IMR-90 (cell line): ENCODE measurements around the gene IL1F10. TPM values are rescaled to one million over a fixed set of nuclear protein-coding genes. Genes with fewer than 3 reads are reported as not detected.

Source experiments
- ATAC-seq: fragments of 200-7000 bp; cut with Tn5 transposase; 2 replicates; pipeline ENCODE4 v1.9.1; 2020; ENCODE audit warnings: low read depth, mild to moderate bottlenecking, moderate library complexity
- BruUV-seq: library from RNA; stranded (reverse); fragments of 400-500 nt; replicated peaks from 2 replicates; lab custom pipeline; 2021; lab: Mats Ljungman, UMichigan
- CTCF ChIA-PET: fragments of 300-600 bp; formaldehyde crosslinking; extraction: SDS; loops from one replicate; lab custom pipeline; 2021; ENCODE audit warnings: antibody characterized with exemption; lab: Yijun Ruan, JAX
- POLR2A ChIA-PET: fragments of 300-600 bp; sonication (Branson Sonifier 250); formaldehyde crosslinking; loops from one replicate; lab custom pipeline; 2022; ENCODE audit warnings: antibody characterized with exemption; ENCODE audit not compliant: unreplicated experiment; lab: Charles Lee
- DNase-seq: peaks from one replicate; pipeline ENCODE4 v3.0.0; 2013
- H2AFZ ChIP-seq: replicated peaks from 2 replicates; pipeline ENCODE3; 2013; ENCODE audit warnings: low read length, mild to moderate bottlenecking; ENCODE audit not compliant: poor library complexity
- H2AK5ac ChIP-seq: 2 replicates; pipeline ENCODE4 v1.6.1; 2013; ENCODE audit warnings: low read depth, low read length, inconsistent platforms
- H2AK9ac ChIP-seq: replicated peaks from 2 replicates; pipeline ENCODE3; 2013; ENCODE audit warnings: mild to moderate bottlenecking, low read depth, low read length, moderate library complexity; ENCODE audit not compliant: poor library complexity
- H2BK120ac ChIP-seq: 2 replicates; pipeline ENCODE4 v1.6.1; 2013; ENCODE audit warnings: low read depth, low read length, inconsistent platforms
- H2BK15ac ChIP-seq: 3 replicates; pipeline ENCODE4 v1.6.1; 2013; ENCODE audit warnings: low read depth, low read length, inconsistent platforms
- H2BK20ac ChIP-seq: 2 replicates; pipeline ENCODE4 v1.6.1; 2013; ENCODE audit warnings: low read depth, mild to moderate bottlenecking, inconsistent platforms, low read length, moderate library complexity
- H2BK5ac ChIP-seq: 2 replicates; pipeline ENCODE4 v1.6.1; 2013; ENCODE audit warnings: mild to moderate bottlenecking, low read depth, low read length, inconsistent platforms; ENCODE audit not compliant: poor library complexity, severe bottlenecking
- H3K14ac ChIP-seq: replicated peaks from 2 replicates; pipeline ENCODE4 v1.6.1; 2013; ENCODE audit warnings: low read depth, low read length, inconsistent platforms
- H3K18ac ChIP-seq: 2 replicates; pipeline ENCODE4 v1.6.1; 2013; ENCODE audit warnings: low read depth, low read length, control low read depth
- H3K23ac ChIP-seq: 2 replicates; pipeline ENCODE4 v1.6.1; 2013; ENCODE audit warnings: low read depth, low read length, inconsistent platforms
- H3K27ac ChIP-seq: 2 replicates; pipeline ENCODE4 v1.5.1; 2013; ENCODE audit warnings: mild to moderate bottlenecking, control low read depth, low read length; ENCODE audit not compliant: insufficient read depth
- H3K27me3 ChIP-seq: 2 replicates; pipeline ENCODE4 v1.6.1; 2013; ENCODE audit warnings: low read length; ENCODE audit not compliant: control insufficient read depth, insufficient read depth
- H3K36me3 ChIP-seq: 2 replicates; pipeline ENCODE4 v1.6.1; 2013; ENCODE audit warnings: low read length, mixed read lengths; ENCODE audit not compliant: control insufficient read depth, insufficient read depth
- H3K4ac ChIP-seq: 2 replicates; pipeline ENCODE4 v1.6.1; 2013; ENCODE audit warnings: low read depth, low read length, inconsistent platforms
- H3K4me1 ChIP-seq: 2 replicates; pipeline ENCODE4 v1.6.1; 2013; ENCODE audit warnings: low read length, mixed read lengths; ENCODE audit not compliant: control insufficient read depth, insufficient read depth
- H3K4me2 ChIP-seq: 2 replicates; pipeline ENCODE4 v1.6.1; 2013; ENCODE audit warnings: low read depth, mild to moderate bottlenecking, control low read depth, low read length, moderate library complexity
- H3K4me3 ChIP-seq: 2 replicates; pipeline ENCODE4 v1.5.1; 2013; ENCODE audit warnings: low read depth, mild to moderate bottlenecking, control low read depth, low read length, moderate library complexity; ENCODE audit not compliant: insufficient read depth
- H3K56ac ChIP-seq: 2 replicates; pipeline ENCODE4 v1.6.1; 2013; ENCODE audit warnings: low read length, inconsistent platforms; ENCODE audit not compliant: insufficient read depth; ENCODE audit errors: extremely low read depth
- H3K79me1 ChIP-seq, 2 experiments: 2 replicates each; pipeline ENCODE4 v1.6.1; 2013; ENCODE audit warnings: low read length in 2 of 2, inconsistent platforms in 1 of 2, low read depth in 1 of 2
- H3K9ac ChIP-seq: 2 replicates; pipeline ENCODE4 v1.6.1; 2013; ENCODE audit warnings: low read depth, low read length, control low read depth
- H3K9me1 ChIP-seq: 2 replicates; pipeline ENCODE4 v1.6.1; 2013; ENCODE audit warnings: low read length, inconsistent platforms; ENCODE audit not compliant: insufficient read depth
- H3K9me3 ChIP-seq: 2 replicates; pipeline ENCODE4 v1.6.1; 2013; ENCODE audit warnings: low read length; ENCODE audit not compliant: control insufficient read depth, insufficient read depth
- H4K20me1 ChIP-seq: 2 replicates; pipeline ENCODE4 v1.6.1; 2013; ENCODE audit warnings: low read length, inconsistent platforms; ENCODE audit not compliant: insufficient read depth
- H4K5ac ChIP-seq: 2 replicates; pipeline ENCODE4 v1.6.1; 2013; ENCODE audit warnings: mild to moderate bottlenecking, low read depth, low read length, control low read depth
- H4K8ac ChIP-seq, 2 experiments: 2 replicates each; pipeline ENCODE4 v1.6.1; 2013; ENCODE audit warnings: low read depth in 2 of 2, low read length in 2 of 2, control low read depth in 1 of 2, inconsistent platforms in 1 of 2
- H4K91ac ChIP-seq: 2 replicates; pipeline ENCODE4 v1.6.1; 2013; ENCODE audit warnings: low read depth, low read length, inconsistent platforms; ENCODE audit not compliant: insufficient read depth
- BHLHE40 ChIP-seq: fragments of 150-350 bp; IDR thresholded peaks from 2 replicates; pipeline ENCODE4 v1.6.1; 2016; ENCODE audit warnings: mild to moderate bottlenecking, low read depth, low read length
- CEBPB ChIP-seq: IDR thresholded peaks from 2 replicates; pipeline ENCODE4 v1.6.1; 2012; ENCODE audit warnings: low read depth, low read length, improper control_type of control experiment
- CHD1 ChIP-seq: IDR thresholded peaks from 2 replicates; pipeline ENCODE4 v1.6.1; 2012; ENCODE audit warnings: low read depth, low read length, improper control_type of control experiment
- CTCF ChIP-seq: conservative IDR thresholded peaks from 2 replicates; pipeline ENCODE4 v1.5.1; 2012; ENCODE audit warnings: mild to moderate bottlenecking, low read depth, low read length, improper control_type of control experiment
- ELK1 ChIP-seq: fragments of 150-350 bp; IDR thresholded peaks from 2 replicates; pipeline ENCODE4 v1.6.1; 2016; ENCODE audit warnings: low read depth, mild to moderate bottlenecking, low read length, moderate library complexity, borderline replicate concordance
- FOS ChIP-seq: fragments of 150-350 bp; IDR thresholded peaks from 2 replicates; pipeline ENCODE4 v1.6.1; 2016; ENCODE audit warnings: low read depth, low read length
- MAFK ChIP-seq: IDR thresholded peaks from 2 replicates; pipeline ENCODE4 v1.6.1; 2012; ENCODE audit warnings: low read depth, low read length, improper control_type of control experiment
- MAZ ChIP-seq: IDR thresholded peaks from 2 replicates; pipeline ENCODE4 v1.6.1; 2012; ENCODE audit warnings: low read depth, mild to moderate bottlenecking, low read length, improper control_type of control experiment, moderate library complexity, borderline replicate concordance
- MXI1 ChIP-seq: IDR thresholded peaks from 2 replicates; pipeline ENCODE4 v1.6.1; 2012; ENCODE audit warnings: low read depth, mild to moderate bottlenecking, low read length, moderate library complexity, borderline replicate concordance
- NFE2L2 ChIP-seq: fragments of 150-350 bp; IDR thresholded peaks from 2 replicates; pipeline ENCODE4 v1.6.1; 2016; ENCODE audit warnings: low read depth, mild to moderate bottlenecking, low read length
- POLR2A ChIP-seq: IDR thresholded peaks from 2 replicates; pipeline ENCODE4 v1.6.1; 2012; ENCODE audit warnings: mild to moderate bottlenecking, low read depth, low read length
- RAD21 ChIP-seq: IDR thresholded peaks from 2 replicates; pipeline ENCODE4 v1.6.1; 2012; ENCODE audit warnings: low read length, improper control_type of control experiment
- RCOR1 ChIP-seq: IDR thresholded peaks from 2 replicates; pipeline ENCODE4 v1.6.1; 2012; ENCODE audit warnings: mild to moderate bottlenecking, low read length, improper control_type of control experiment; ENCODE audit not compliant: insufficient replicate concordance
- RFX5 ChIP-seq: IDR thresholded peaks from 2 replicates; pipeline ENCODE4 v1.8.0; 2012; ENCODE audit warnings: low read depth, mild to moderate bottlenecking, low read length, moderate library complexity
- SMC3 ChIP-seq: fragments of 150-350 bp; IDR thresholded peaks from 2 replicates; pipeline ENCODE4 v1.6.1; 2016; ENCODE audit warnings: low read depth, mild to moderate bottlenecking, antibody characterized with exemption, low read length, moderate library complexity
- USF2 ChIP-seq: fragments of 150-350 bp; IDR thresholded peaks from 2 replicates; pipeline ENCODE4 v1.6.1; 2017; ENCODE audit warnings: mild to moderate bottlenecking, antibody characterized with exemption, low read length, low read depth
- WGBS, 2 experiments: methylation state at CpG; one replicate each; pipeline versions ENCODE4 v1.1.5 to v1.1.7; 2013; ENCODE audit warnings: missing lambda C conversion rate in 2 of 2; ENCODE audit not compliant: insufficient read length in 1 of 2; ENCODE audit errors: extremely low coverage in 2 of 2; 5-methylcytosine and 5-hydroxymethylcytosine counted together
- dilution Hi-C: fragments of 300-500 bp; cut with HindIII; formaldehyde crosslinking; loops from one replicate; pipeline ENCODE4 v1.14.3; 2018; ENCODE audit warnings: low sequenced_read_pairs; ENCODE audit not compliant: unreplicated experiment
- in situ Hi-C: fragments of 300-500 bp; cut with MboI; formaldehyde crosslinking; loops from 3 replicates; pipeline ENCODE4 v1.14.3; 2019; ENCODE audit warnings: low sequenced_read_pairs, inconsistent platforms, mixed read lengths
- intact Hi-C: fragments of 100-400 bp; cut with micrococcal nuclease; formaldehyde crosslinking; loops from 2 replicates; pipeline ENCODE4 v1.10.0; 2022
- polyA plus RNA-seq, 3 experiments: library from polyadenylated mRNA; depleted of rRNA; stranded (reverse); fragments of >200 nt; gene quantifications; 2 replicates each; pipeline ENCODE4 v1.2.3, GENCODE V29; 2012; ENCODE audit warnings: low replicate concordance in 1 of 3
- total RNA-seq: library from RNA; depleted of rRNA; stranded (reverse); fragments of >200 nt; gene quantifications from 2 replicates; pipeline ENCODE4 v1.2.3, GENCODE V29; 2012

The IL1F10 gene
- total and polyA plus RNA-seq, 2 of the 4 experiments (the other 2 are of a cell fraction) = not detected

GRCh38 chr2:113085542-113085941, 17.8 kb downstream of the IL1F10 start:
- no peak overlapping the region for H2BK15ac ChIP-seq
- H3K9me1 ChIP-seq = no peaks in the 10 kb centered on the region
- no TSS peak for BruUV-seq
- no peaks in the 10 kb centered on the region for H3K36me3 ChIP-seq
- POLR2A ChIA-PET = no interaction called here
- H3K27me3 ChIP-seq = peaks cover 12% of the 10 kb centered on the region
- H3K9ac ChIP-seq = no peak overlapping the region
- no peak overlapping the region for H2AK9ac ChIP-seq
- no peak overlapping the region for H3K27ac ChIP-seq
- no peak overlapping the region for H4K8ac ChIP-seq
- H2BK5ac ChIP-seq = no peak overlapping the region
- no peak overlapping the region for H3K56ac ChIP-seq
- no peak overlapping the region for H3K14ac ChIP-seq
- in situ Hi-C loops = no loop called here
- H3K18ac ChIP-seq = no peak overlapping the region
- DNase-seq (no peak), ATAC-seq (no peak)
- H2BK120ac ChIP-seq = no peak overlapping the region
- no CpG with 5 or more reads among the region's 2 CpGs for WGBS, 2 experiments
- no peaks in the 10 kb centered on the region for H4K20me1 ChIP-seq
- H3K4ac ChIP-seq = no peak overlapping the region
- intact Hi-C loops = no loop called here
- H3K4me2 ChIP-seq = no peak overlapping the region
- H3K23ac ChIP-seq = no peak overlapping the region
- no peak overlapping the region for H4K91ac ChIP-seq
- CTCF ChIA-PET = no interaction called here
- H2BK20ac ChIP-seq = no peak overlapping the region
- H2AK5ac ChIP-seq = no peak overlapping the region
- H3K4me1 ChIP-seq = no peaks in the 10 kb centered on the region
- no peak overlapping the region for H4K5ac ChIP-seq
- H2AFZ ChIP-seq = no peak overlapping the region
- no peak overlapping the region for H3K4me3 ChIP-seq
- H3K79me1 ChIP-seq = no peaks in the 10 kb centered on the region
- TF ChIP-seq SMC3 (no peak), RFX5 (no peak), MAFK (no peak), MXI1 (no peak), RCOR1 (no peak), CEBPB (no peak), RAD21 (no peak), NFE2L2 (no peak), USF2 (no peak), FOS (no peak), ELK1 (no peak), CHD1 (no peak), CTCF (no peak), MAZ (no peak), BHLHE40 (no peak), POLR2A (no peak)
- H3K9me3 ChIP-seq = no peaks in the 10 kb centered on the region
- dilution Hi-C loops = no loop called here
